DND-41 (cell line): ENCODE data around the gene CABP1.

Experiments used
- ATAC-seq: fragments of 200-7000 bp; cut with Tn5 transposase; 3 replicates; pipeline ENCODE4 v1.9.1; 2021; ENCODE audit warnings: low read depth; ENCODE audit not compliant: insufficient read depth
- DNase-seq: peaks from one replicate; pipeline ENCODE4 v3.0.0-alpha.2; 2020
- H2AFZ ChIP-seq: 2 replicates; pipeline ENCODE4 v1.6.0; 2012; ENCODE audit warnings: low read depth, low read length
- H3K27ac ChIP-seq: 2 replicates; pipeline ENCODE4 v1.5.1; 2012; ENCODE audit warnings: low read length, inconsistent platforms
- H3K27me3 ChIP-seq: fragments of 200-600 bp; sonication (generic); 2 replicates; pipeline ENCODE4 v1.6.0; 2012; ENCODE audit warnings: low read length, mild to moderate bottlenecking, inconsistent platforms; ENCODE audit not compliant: insufficient read depth, poor library complexity
- H3K36me3 ChIP-seq: 2 replicates; pipeline ENCODE4 v1.5.1; 2012; ENCODE audit warnings: low read length, inconsistent platforms; ENCODE audit not compliant: insufficient read depth
- H3K4me1 ChIP-seq: 2 replicates; pipeline ENCODE4 v1.5.1; 2012; ENCODE audit warnings: mild to moderate bottlenecking, low read length; ENCODE audit not compliant: insufficient read depth
- H3K4me2 ChIP-seq: 2 replicates; pipeline ENCODE4 v1.6.0; 2012; ENCODE audit warnings: mild to moderate bottlenecking, moderate library complexity, low read length, inconsistent platforms; ENCODE audit not compliant: insufficient read depth
- H3K4me3 ChIP-seq, 2 experiments: fragments of 200-600 bp in 1 of 2; shearing (Covaris generic) in 1 of 2; 2 replicates each; pipeline ENCODE4 v1.5.1; 2012 to 2016; ENCODE audit warnings: inconsistent platforms in 2 of 2, low read length in 2 of 2, mild to moderate bottlenecking in 2 of 2, low read depth in 1 of 2, moderate library complexity in 1 of 2
- H3K79me2 ChIP-seq: 2 replicates; pipeline ENCODE4 v1.6.0; 2012; ENCODE audit warnings: low read length, inconsistent platforms; ENCODE audit not compliant: insufficient read depth
- H3K9ac ChIP-seq: 2 replicates; pipeline ENCODE4 v1.6.0; 2012; ENCODE audit warnings: low read depth, mild to moderate bottlenecking, inconsistent platforms, low read length, moderate library complexity
- H3K9me3 ChIP-seq: 2 replicates; pipeline ENCODE4 v1.5.1; 2012; ENCODE audit warnings: low read length, moderate library complexity, mild to moderate bottlenecking, inconsistent platforms; ENCODE audit not compliant: insufficient read depth, severe bottlenecking
- H4K20me1 ChIP-seq: 2 replicates; pipeline ENCODE4 v1.6.0; 2012; ENCODE audit warnings: low read length; ENCODE audit not compliant: insufficient read depth
- EZH2 ChIP-seq: IDR thresholded peaks from 3 replicates; pipeline ENCODE4 v1.6.1; 2012; ENCODE audit warnings: borderline replicate concordance, low read depth, mild to moderate bottlenecking, moderate library complexity, low read length, inconsistent platforms; ENCODE audit not compliant: severe bottlenecking
- TF ChIP-seq, protein P1 (sequence below): IDR thresholded peaks from 2 replicates; pipeline ENCODE4 v1.5.1; 2012; ENCODE audit warnings: borderline replicate concordance, low read length, moderate library complexity, mild to moderate bottlenecking; ENCODE audit not compliant: poor library complexity, severe bottlenecking; ENCODE audit errors: extremely low read depth

CABP1 gene

DNA sequence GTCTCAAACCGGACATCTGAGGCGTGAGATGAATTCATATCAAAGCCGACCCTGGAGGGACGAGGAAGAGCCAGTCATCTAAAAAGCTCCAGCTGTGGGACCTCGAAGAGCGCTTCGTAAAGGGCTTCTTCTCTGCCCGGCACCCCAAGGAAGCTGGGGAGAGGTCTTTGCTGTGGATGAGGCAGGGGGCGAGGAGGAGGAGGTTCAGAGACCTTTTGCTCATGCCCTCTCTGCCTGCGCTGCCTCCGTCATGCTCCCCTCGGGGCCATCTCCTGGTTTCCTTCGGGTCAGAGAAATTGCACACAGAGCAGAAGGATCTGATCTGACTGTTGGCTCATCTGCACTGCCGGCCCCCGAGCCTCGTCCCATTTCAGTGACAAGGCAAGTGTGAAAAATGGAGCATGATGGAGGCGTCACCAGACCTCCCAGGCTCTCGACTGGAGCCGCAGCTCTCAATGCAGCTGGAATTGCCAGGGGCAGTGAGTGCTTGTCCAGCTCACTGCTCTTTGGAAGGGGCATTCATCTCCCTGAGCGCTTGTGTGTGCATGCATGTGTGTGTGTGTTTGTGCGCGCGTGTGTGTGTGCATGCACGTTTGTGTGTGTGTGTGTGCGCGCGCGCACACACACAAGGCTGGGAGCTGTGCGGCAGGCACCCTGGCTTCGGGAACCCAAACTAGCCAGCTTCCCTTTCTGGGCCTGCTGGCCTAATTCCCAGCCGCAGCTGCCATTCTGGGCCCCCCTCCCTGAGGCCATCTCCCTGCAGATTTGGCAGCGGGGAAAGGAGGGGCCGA is 9.2 kb downstream of the CABP1 start:
- Histone ChIP-seq H3K27me3 (peaks cover 19% of the 10 kb centered on the region), H3K4me2 (peak overlapping the region; percentile 56; the same call in 1 of the 2 replicates), H3K4me1 (peaks cover 9% of the 10 kb centered on the region), H4K20me1 (0 out of 2 replicates have a peak, but pooled peaks cover 2% of the 10 kb centered on the region), H3K4me3 (no peak overlapping the region), H3K27ac (no peak overlapping the region), H3K9ac (no peak overlapping the region), H3K36me3 (no peaks in the 10 kb centered on the region), H2AFZ (peak overlapping the region; percentile 29; the same call in 1 of the 2 replicates), H3K79me2 (no peaks in the 10 kb centered on the region), H3K9me3 (no peaks in the 10 kb centered on the region)
- ATAC-seq (0 out of 3 replicates have a peak, but pooled peaks have one; percentile 15), DNase-seq (no peak)
- TF ChIP-seq, protein P1, sequence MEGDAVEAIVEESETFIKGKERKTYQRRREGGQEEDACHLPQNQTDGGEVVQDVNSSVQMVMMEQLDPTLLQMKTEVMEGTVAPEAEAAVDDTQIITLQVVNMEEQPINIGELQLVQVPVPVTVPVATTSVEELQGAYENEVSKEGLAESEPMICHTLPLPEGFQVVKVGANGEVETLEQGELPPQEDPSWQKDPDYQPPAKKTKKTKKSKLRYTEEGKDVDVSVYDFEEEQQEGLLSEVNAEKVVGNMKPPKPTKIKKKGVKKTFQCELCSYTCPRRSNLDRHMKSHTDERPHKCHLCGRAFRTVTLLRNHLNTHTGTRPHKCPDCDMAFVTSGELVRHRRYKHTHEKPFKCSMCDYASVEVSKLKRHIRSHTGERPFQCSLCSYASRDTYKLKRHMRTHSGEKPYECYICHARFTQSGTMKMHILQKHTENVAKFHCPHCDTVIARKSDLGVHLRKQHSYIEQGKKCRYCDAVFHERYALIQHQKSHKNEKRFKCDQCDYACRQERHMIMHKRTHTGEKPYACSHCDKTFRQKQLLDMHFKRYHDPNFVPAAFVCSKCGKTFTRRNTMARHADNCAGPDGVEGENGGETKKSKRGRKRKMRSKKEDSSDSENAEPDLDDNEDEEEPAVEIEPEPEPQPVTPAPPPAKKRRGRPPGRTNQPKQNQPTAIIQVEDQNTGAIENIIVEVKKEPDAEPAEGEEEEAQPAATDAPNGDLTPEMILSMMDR, result no peak
- TF ChIP-seq EZH2, result no peak

DNA sequence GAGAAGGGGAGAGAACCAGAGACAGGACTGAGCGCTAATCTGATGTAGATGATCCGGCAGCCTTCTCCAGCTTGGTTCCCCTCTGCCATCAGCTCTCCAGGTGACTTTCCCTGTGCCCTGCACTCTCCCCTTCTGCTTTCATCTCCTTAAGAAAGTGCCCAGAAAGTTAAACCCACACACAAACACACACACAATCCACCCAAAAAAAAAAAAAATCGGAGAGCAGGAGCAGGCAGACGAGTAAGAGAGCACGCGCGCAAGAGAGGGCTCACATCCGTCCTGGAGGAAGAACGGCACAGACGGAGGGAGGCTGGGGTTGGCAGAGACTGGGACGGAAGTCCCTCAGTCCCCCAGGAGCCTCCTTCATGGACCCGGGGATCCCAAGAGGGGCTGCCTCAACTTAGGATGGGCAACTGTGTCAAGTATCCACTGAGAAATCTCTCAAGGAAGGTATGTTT is 9.8 kb downstream of the CABP1 start:
- 0 out of 2 replicates have a peak, but pooled peaks cover 2% of the 10 kb centered on the region for H4K20me1 ChIP-seq
- no peak overlapping the region for H3K9ac ChIP-seq
- TF ChIP-seq, protein P1, result no peak
- TF ChIP-seq EZH2, result no peak
- no peak overlapping the region for H3K4me2 ChIP-seq
- no peak overlapping the region for H3K27ac ChIP-seq
- no peaks in the 10 kb centered on the region for H3K36me3 ChIP-seq
- ATAC-seq (no peak), DNase-seq (no peak)
- H3K27me3 ChIP-seq, result peaks cover 19% of the 10 kb centered on the region
- H3K4me1 ChIP-seq, result peaks cover 9% of the 10 kb centered on the region
- H3K79me2 ChIP-seq, result no peaks in the 10 kb centered on the region
- no peaks in the 10 kb centered on the region for H3K9me3 ChIP-seq
- no peak overlapping the region for H3K4me3 ChIP-seq
- H2AFZ ChIP-seq, result no peak overlapping the region

- Histone ChIP-seq H3K4me3 (no peak overlapping the region), H3K4me2 (no peak overlapping the region), H4K20me1 (0 out of 2 replicates have a peak, but pooled peaks cover 2% of the 10 kb centered on the region), H3K27ac (no peak overlapping the region), H3K27me3 (peaks cover 22% of the 10 kb centered on the region), H3K9ac (no peak overlapping the region), H3K79me2 (no peaks in the 10 kb centered on the region), H3K9me3 (no peaks in the 10 kb centered on the region), H3K4me1 (peaks cover 9% of the 10 kb centered on the region), H2AFZ (no peak overlapping the region), H3K36me3 (no peaks in the 10 kb centered on the region)
- TF ChIP-seq, protein P1, result no peak
- no peak for TF ChIP-seq EZH2
- no peak for ATAC-seq
- DNase-seq, result no peak
These were observed 11.4 kb downstream of the CABP1 start for GRCh38 chr12:120651821-120652220.
